HG02870 (cell line): ENCODE results near the gene BRMS1L.
"Not testable (repeated sequence)": the region's sequence is repeated elsewhere in the genome, so short reads cannot be mapped to it uniquely, and the experiment has no call there.

Source experiments
- ATAC-seq: cut with Tn5 transposase; IDR thresholded peaks from one replicate; pipeline ENCODE4 v1.9.1; 2021; ENCODE audit warnings: mild to moderate bottlenecking, moderate library complexity; ENCODE audit not compliant: unreplicated experiment

The BRMS1L gene

DNA sequence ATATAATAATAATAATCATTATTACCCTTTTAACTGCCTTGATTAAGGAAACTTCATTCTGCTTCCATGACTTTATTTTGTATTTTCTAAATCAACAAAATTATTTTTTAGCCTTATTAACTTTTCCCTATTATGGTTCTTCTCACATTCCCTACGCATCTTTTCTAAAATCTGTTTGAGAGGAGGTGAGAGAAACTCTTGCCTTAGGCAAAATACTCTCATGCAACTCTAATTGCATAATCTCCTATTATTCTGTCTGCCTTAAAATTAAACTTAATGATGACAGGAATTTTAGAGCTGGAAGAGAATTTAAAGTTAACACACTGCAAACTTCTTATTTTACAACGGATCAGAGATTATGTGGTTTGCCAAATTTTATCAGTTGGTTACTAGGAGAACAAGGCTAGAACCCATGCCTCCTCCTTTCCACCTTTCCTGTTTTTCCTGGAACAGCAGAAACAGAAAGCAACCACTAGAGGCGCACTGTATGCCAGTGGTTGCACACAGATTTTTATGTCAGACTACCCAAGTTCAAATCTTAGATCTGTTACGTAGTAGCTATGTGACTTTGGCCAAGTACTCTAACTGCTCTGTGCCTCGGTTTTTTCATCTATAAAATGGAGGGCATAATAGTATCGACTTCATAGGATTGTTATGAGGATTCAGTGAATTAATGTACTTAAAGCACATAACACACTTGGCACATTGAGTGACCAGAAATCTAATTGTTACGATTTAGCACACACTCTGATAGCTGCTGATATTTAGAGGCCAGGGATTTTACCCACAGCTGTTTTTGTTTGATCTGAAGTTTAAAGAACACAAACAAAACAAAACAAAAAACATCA is 4.3 kb upstream of the BRMS1L start:
- no peak for ATAC-seq

DNA sequence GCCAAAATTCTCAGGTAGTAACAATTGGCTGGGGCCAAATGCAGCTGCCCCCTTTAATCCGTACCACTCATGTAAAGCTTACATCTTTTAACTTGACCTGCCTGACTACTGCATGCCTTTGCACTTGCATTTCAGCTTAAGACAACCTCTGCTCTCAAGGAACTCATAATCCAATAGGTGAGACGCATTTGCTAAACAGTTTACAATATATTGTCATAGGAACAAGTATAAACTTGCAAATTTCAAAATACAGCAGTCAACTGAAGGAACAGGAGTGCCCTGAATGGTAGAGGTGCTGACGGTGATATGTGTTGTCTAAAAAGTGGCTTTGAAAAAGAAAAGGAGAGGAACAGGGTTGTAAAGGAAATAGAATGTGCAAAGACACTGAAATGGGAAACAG is 3.6 kb upstream of the BRMS1L start:
- ATAC-seq, result no peak

DNA sequence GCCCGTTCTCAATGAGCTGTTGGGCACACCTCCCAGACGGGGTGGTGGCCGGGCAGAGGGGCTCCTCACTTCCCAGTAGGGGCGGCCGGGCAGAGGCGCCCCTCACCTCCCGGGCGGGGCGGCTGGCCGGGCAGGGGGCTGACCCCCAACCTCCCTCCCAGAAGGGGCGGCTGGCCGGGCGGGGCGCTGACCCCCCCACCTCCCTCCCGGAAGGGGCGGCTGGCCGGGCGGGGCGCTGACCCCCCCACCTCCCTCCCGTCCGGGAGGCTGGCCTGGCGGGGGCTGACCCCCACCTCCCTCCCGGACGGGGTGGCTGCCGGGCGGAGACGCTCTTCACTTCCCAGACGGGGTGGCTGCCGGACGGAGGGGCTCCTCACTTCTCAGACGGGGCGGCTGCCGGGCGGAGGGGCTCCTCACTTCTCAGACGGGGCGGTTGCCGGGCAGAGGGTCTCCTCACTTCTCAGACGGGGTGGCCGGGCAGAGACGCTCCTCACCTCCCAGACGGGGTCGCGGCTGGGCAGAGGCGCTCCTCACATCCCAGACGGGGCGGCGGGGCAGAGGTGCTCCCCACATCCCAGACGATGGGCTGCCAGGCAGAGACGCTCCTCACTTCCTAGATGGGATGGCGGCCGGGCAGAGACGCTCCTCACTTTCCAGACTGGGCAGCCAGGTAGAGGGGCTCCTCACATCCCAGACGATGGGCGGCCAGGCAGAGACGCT is 1.5 kb upstream of the BRMS1L start:
- not testable (repeated sequence) for ATAC-seq

GRCh38 chr14:35825968-35826217 is 245 bp upstream of the BRMS1L start:
- ATAC-seq, result no peak

GRCh38 chr14:35826952-35827416 is 846 bp downstream of the BRMS1L start:
- no peak for ATAC-seq

DNA sequence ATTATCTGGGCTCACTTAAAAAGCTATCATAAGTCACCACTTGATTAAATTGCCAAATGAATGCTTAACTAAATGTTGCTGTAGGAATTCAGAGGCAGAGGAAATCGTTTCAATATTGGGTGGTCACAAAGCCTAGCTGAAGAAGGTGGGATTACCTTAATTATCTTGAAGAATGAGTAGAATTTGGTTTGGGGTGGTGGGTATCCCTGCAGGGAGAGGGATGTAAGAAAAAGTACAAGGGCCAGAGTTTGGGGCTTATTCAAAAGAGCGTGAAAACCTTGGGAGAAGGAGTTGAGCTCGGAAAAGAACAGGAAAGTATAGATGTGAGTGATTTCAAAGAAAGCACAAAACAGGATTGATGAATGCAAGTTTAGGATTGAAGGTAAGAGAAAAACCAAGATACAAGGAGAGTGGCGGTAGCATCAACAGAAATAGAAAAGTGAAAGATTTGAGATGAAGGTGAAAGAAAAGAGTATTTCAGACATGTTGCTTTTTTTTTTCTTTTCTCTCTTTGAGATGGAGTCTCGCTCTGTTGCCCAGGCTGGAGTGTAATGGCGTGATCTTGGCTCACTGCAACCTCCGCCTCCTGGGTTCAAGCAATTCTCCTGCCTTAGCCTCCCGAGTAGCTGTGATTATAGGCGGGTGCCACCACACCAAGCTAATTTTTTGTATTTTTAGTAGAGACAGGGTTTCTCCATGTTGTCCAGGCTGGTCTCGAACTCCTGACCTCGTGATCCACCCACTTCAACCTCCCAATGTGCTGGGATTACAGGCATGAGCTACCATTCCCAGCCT is 1.7 kb downstream of the BRMS1L start:
- no peak for ATAC-seq

DNA sequence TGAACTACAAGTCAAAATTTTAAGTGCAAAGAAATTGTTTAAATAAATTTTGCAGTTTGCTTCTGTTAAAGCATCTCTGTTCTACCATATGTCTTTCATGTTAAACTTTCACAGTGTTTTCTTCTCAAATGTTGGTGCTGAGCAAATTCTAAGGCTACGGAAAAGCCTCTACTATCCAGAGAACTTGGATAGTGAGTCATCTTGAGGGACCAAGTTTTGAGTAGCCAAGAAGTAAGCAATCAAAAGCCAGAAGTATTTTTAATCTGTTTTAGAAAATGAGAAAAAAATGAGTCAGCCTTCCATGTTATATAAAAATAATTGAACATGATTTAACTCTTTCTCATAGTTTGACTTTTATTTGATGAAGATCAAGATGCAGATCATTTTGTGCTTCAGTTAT is 3.3 kb downstream of the BRMS1L start:
- no peak for ATAC-seq

- ATAC-seq, result no peak
Measured at GRCh38 chr14:35835208-35835982, 9.3 kb downstream of the BRMS1L start.

- ATAC-seq, result not testable (repeated sequence)
Measured at GRCh38 chr14:35841704-35842103, 15.6 kb downstream of the BRMS1L start.

- not testable (repeated sequence) for ATAC-seq
Measured at GRCh38 chr14:35842245-35842644, 16.1 kb downstream of the BRMS1L start.

DNA sequence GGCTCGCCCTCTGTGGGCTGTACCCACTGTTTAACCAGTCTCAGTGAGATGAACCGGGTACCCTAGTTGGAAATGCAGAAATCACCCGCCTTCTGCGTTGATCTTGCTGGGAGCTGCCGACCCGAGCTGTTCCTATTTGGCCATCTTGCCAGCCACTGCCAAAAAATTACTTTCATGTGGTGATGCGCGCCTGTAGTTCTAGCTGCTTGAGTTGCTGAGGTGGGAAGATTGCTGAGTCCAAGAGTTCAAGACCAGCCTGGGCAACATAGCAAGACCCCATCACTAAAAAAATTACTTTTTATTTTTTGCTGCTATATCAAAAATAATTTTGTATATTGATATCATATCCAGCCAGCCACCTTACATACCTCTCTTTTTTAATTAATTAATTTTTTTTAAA is 18.4 kb downstream of the BRMS1L start:
- ATAC-seq, result no peak

- no peak for ATAC-seq
Measured at GRCh38 chr14:35847636-35848035, 21.5 kb downstream of the BRMS1L start.

- ATAC-seq, result no peak
Measured at GRCh38 chr14:35849122-35849521, 23.0 kb downstream of the BRMS1L start.

DNA sequence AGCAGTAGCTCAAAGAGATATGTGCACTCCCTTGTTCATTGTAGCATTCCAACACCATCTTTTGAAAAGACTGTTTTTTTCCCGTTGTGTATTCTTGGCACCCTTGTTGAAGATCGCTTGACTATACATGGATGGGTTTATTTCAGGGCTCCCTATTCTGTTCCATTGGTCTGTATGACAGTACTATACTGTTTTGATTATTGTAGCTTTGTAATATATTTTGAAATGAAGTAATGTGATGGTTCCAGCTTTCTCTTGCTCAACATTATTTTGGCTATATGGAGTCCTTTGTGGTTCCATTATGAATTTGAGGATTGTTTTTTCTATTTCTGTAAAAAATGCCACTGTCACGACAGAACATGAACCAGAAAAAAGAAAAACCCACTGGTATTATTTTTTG is 25.7 kb downstream of the BRMS1L start:
- ATAC-seq, result no peak

DNA sequence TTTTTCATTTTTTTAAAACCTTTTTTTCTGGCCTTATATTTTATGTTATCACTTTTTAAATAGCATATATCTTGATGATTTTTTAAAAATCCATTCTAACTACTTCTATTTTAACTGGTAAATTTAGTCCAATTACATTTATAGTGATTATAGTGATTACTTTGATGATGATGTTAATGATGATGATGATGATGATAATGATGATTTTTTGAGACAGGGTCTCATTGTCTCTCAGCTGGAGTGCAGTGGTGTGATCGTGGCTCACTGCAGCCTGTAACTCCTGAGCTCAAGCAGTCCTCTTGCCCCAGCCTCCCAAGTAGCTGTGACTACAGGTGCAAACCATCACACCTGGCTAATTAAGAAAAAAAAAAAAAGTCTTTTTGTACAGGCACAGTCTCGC is 27.1 kb downstream of the BRMS1L start:
- no peak for ATAC-seq

DNA sequence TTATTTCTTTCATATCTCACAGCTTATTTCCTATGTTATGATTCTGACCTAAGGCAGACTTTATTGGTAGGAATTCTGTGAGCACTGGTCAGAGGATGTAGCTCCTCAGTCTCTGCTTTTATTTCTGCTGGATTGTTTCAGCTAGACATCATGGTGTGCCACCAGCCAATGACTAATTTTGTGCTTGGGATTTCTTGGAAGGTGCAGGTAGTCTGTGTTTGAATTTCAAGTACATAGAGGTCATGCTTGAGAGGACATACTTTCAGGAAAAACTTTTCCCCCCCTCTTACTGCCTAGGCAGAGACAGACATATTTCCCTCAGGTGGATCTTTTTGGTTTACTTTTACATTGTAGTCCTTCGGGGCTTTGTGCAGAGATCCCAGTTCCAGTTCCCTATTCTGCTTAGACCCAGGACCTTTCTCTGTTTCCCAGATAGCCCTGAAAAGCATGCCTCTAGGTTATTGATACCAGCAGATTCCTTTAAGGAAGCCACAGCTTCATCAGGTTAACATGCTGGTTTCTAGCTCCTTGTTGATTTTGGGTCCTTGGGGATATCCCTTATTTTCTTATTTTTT is 28.6 kb downstream of the BRMS1L start:
- no peak for ATAC-seq

DNA sequence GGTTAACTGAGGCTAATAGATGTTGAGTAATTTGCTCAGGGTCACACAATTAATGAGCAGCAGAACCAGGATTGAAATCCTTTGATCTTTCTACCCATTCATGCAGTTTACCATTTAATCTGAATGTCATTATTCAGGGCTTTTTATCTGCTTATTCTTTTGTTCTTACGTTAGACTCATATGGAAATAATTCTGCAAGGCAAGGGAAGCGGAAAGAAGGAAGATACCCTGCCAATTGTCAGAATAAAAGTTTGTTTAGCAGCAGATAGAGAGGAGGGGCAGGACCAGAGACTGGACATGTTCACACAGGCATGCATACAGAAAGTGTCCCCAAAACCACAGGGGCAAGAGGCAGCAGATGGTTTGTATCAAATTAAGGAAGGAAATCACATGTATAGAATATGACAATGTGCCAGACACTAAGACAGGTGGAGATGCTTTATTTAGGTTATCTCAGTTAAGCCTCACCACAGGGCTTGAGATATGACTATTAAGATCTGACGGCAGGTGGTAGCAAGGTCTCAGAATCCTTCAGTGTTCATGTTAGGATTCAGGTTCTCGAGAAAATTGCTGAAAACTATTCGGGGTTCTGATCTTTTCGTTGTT is 29.8 kb downstream of the BRMS1L start:
- peak; percentile 98 for ATAC-seq

DNA sequence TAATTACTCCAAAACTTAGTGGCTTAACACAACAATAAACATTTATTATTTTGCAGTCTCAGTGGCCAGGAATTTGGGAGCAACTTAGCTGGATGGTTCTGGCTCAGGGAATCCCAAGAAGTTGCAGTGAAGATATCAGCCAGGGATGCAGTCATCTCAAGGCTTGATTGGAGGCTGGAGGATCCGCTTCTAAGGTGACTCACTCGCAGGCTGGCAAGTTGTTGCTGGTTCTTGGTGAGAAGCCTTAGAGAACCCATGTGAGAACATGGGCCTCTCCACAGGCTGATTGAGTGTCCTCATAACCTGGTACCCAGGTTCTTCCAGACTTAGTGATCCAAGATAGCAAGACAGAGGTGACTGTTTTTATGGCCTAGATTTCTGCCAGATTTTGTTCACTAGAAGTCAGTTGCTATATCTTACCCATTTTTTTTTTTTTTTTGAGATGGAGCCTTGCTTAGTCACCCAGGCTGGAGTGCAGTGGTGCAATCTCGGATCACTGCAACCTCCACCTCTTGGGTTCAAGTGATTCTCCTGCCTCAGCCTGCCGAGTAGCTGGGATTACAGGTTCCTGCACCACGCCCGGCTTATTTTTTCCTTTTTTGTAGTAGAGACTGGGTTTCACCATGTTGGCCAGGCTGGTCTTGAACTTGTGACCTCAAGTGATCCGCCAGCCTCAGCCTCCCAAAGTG is 32.5 kb downstream of the BRMS1L start:
- ATAC-seq, result no peak

GRCh38 chr14:35861204-35861868 is 35.2 kb downstream of the BRMS1L start:
- peak; percentile 70 for ATAC-seq
